HepG2 (cell line): Measurements from ENCODE around the gene EMILIN1. TPM values are rescaled to one million over a fixed set of nuclear protein-coding genes. Genes with fewer than 3 reads are reported as not detected.

Experiments used
- ADNP ChIP-seq: sonication (generic); formaldehyde crosslinking; IDR thresholded peaks from 2 replicates; pipeline ENCODE4 v1.4.0; 2020; ENCODE audit warnings: missing genetic modification reagents
- ELF4 ChIP-seq: sonication (generic); formaldehyde crosslinking; IDR thresholded peaks from 2 replicates; pipeline ENCODE4 v1.5.0; 2020; ENCODE audit warnings: missing genetic modification reagents, mild to moderate bottlenecking, moderate library complexity, borderline replicate concordance
- ELK4 ChIP-seq: sonication (generic); formaldehyde crosslinking; IDR thresholded peaks from 2 replicates; pipeline ENCODE4 v1.9.0; 2021; ENCODE audit warnings: missing genetic modification reagents, borderline replicate concordance
- MYC ChIP-seq: sonication (generic); formaldehyde crosslinking; IDR thresholded peaks from 2 replicates; pipeline ENCODE4 v1.9.0; 2021; ENCODE audit warnings: missing genetic modification reagents, borderline replicate concordance
- NCOA1 ChIP-seq: sonication (generic); formaldehyde crosslinking; IDR thresholded peaks from 2 replicates; pipeline ENCODE4 v1.9.0; 2021; ENCODE audit warnings: missing genetic modification reagents
- RNF219 ChIP-seq: sonication (generic); formaldehyde crosslinking; IDR thresholded peaks from 2 replicates; pipeline ENCODE4 v1.5.0; 2020; ENCODE audit warnings: mild to moderate bottlenecking, missing genetic modification reagents
- SKIL ChIP-seq: sonication (generic); formaldehyde crosslinking; IDR thresholded peaks from 2 replicates; pipeline ENCODE4 v1.8.0; 2022; ENCODE audit warnings: missing genetic modification reagents, mild to moderate bottlenecking, moderate library complexity, borderline replicate concordance
- TARDBP ChIP-seq: sonication (generic); formaldehyde crosslinking; IDR thresholded peaks from 2 replicates; pipeline ENCODE4 v1.8.0; 2022; ENCODE audit warnings: mild to moderate bottlenecking, missing genetic modification reagents
- ZBTB46 ChIP-seq: sonication (generic); formaldehyde crosslinking; IDR thresholded peaks from 2 replicates; pipeline ENCODE4 v1.4.0; 2020; ENCODE audit warnings: mild to moderate bottlenecking, missing genetic modification reagents, borderline replicate concordance
- ZNF512B ChIP-seq: sonication (generic); formaldehyde crosslinking; IDR thresholded peaks from 2 replicates; pipeline ENCODE4 v1.5.1; 2020; ENCODE audit warnings: missing genetic modification reagents, mild to moderate bottlenecking, borderline replicate concordance
- ZNF710 ChIP-seq: sonication (generic); formaldehyde crosslinking; IDR thresholded peaks from 2 replicates; pipeline ENCODE4 v1.5.0; 2020; ENCODE audit warnings: mild to moderate bottlenecking, missing genetic modification reagents, borderline replicate concordance
- ZSCAN22 ChIP-seq: sonication (generic); formaldehyde crosslinking; IDR thresholded peaks from 2 replicates; pipeline ENCODE4 v1.4.0; 2020; ENCODE audit warnings: mild to moderate bottlenecking, missing genetic modification reagents
- polyA plus RNA-seq, 8 experiments: library from polyadenylated mRNA; depleted of rRNA in 3 of 8; stranded (reverse) in 7 of 8; unstranded in 1 of 8; fragments of >200 nt; fragmentation: Illumina TruSeq in 4 of 8; extraction: Trizol in 4 of 8; gene quantifications; 2 replicates each; pipeline versions ENCODE4 v1.2.1 to v1.2.3, GENCODE V29; 2011 to 2016; ENCODE audit warnings: low read depth in 4 of 8, missing spikeins in 1 of 8, mixed read lengths in 1 of 8; ENCODE audit not compliant: insufficient read depth in 1 of 8
- total RNA-seq, 5 experiments: library from RNA; depleted of rRNA; stranded (reverse); fragments of >200 nt; fragmentation: Illumina TruSeq; extraction: Trizol; gene quantifications; 2 replicates each; pipeline ENCODE4 v1.2.3, GENCODE V29; 2016; ENCODE audit warnings: low read depth in 1 of 5

The EMILIN1 gene
- total and polyA plus RNA-seq, 2 of the 13 experiments (the other 11 are each of a cell fraction or from before 2014, with no cell fraction given) = 8.1 to 9.7 TPM

- TF ChIP-seq RNF219 (CRISPR knock-in tag) (no peak), ELK4 (no peak), ZBTB46 (CRISPR knock-in tag) (no peak), ZNF710 (CRISPR knock-in tag) (no peak), ADNP (CRISPR knock-in tag) (0 out of 2 replicates have a peak, but pooled peaks have one; percentile 39), SKIL (CRISPR knock-in tag) (0 out of 2 replicates have a peak, but pooled peaks have one; percentile 7), MYC (CRISPR knock-in tag) (no peak), ELF4 (CRISPR knock-in tag) (no peak), ZNF512B (0 out of 2 replicates have a peak, but pooled peaks have one; percentile 26), TARDBP (CRISPR knock-in tag) (peak; percentile 70; the same call in 1 of the 2 replicates), ZSCAN22 (no peak), NCOA1 (CRISPR knock-in tag) (peak; percentile 95; the same call in 1 of the 2 replicates)
These were observed 56.5 kb downstream of the EMILIN1 start (continued) for GRCh38 chr2:27134781-27135477.
